Measurements from ENCODE around the gene RO60.

DNA sequence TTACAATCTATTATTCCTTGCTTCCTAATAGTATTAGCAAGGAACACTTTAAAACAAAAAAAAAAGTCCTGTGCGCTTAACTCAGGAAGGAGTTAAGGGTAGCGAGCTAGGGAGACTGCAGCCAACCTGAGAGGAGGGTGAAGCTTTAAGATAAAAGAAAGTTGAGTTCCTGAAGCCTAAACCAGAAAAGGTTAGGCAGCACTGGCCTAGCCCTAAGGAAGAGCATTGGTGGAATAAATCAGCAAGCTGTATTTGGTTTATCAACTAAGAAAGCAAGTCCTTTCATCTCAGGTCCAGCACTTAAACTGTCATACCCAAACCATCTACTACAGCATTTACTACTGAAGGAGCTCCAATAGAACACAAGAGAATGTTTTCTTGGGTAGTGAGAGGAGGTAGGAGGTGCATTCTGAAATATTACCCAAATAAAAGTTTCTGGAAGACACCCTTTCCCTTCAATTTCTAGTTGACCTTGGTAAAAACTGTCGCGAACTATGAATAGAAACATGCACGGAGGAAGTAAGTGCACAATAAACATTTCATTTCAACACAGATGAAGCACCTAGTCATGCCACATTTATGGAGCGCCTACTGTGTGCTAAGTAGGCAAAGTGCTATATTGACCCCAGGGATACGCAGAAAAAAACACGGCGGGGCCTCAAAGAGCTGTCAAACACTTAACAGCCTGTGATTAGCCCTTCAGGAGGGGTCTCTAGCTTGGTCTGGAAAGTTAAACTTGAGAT, 44.5 kb downstream of the RO60 start:
- TF ChIP-seq, protein P1, sequence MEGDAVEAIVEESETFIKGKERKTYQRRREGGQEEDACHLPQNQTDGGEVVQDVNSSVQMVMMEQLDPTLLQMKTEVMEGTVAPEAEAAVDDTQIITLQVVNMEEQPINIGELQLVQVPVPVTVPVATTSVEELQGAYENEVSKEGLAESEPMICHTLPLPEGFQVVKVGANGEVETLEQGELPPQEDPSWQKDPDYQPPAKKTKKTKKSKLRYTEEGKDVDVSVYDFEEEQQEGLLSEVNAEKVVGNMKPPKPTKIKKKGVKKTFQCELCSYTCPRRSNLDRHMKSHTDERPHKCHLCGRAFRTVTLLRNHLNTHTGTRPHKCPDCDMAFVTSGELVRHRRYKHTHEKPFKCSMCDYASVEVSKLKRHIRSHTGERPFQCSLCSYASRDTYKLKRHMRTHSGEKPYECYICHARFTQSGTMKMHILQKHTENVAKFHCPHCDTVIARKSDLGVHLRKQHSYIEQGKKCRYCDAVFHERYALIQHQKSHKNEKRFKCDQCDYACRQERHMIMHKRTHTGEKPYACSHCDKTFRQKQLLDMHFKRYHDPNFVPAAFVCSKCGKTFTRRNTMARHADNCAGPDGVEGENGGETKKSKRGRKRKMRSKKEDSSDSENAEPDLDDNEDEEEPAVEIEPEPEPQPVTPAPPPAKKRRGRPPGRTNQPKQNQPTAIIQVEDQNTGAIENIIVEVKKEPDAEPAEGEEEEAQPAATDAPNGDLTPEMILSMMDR (conservative IDR thresholded peaks at IDR 0.05; ENCODE audit: low read depth, low read length) = no peak
- no peak for TF ChIP-seq EZH2 (IDR thresholded peaks at IDR 0.05; ENCODE audit: borderline replicate concordance, low read depth, low read length, poor library complexity, severe bottlenecking)
